NT2/D1 (cell line): ENCODE results near the gene BAZ2B.

ENCODE experiments used
- DNase-seq: peaks from one replicate; pipeline ENCODE4 v3.0.0-alpha.2; 2011; ENCODE audit warnings: low read depth, low spot score
- H3K27me3 ChIP-seq: 2 replicates; pipeline ENCODE4 v1.6.0; 2011; ENCODE audit warnings: mild to moderate bottlenecking; ENCODE audit not compliant: insufficient read length, insufficient read depth
- H3K36me3 ChIP-seq: 2 replicates; pipeline ENCODE4 v1.6.1; 2011; ENCODE audit warnings: mild to moderate bottlenecking, low read length, mixed read lengths; ENCODE audit not compliant: insufficient read depth, insufficient read length
- H3K4me1 ChIP-seq: 2 replicates; pipeline ENCODE4 v1.5.1; 2011; ENCODE audit not compliant: insufficient read depth, insufficient read length
- H3K4me3 ChIP-seq: 2 replicates; pipeline ENCODE4 v1.5.1; 2011; ENCODE audit warnings: low read depth; ENCODE audit not compliant: insufficient read length
- H3K9ac ChIP-seq: 2 replicates; pipeline ENCODE4 v1.6.0; 2011; ENCODE audit warnings: low read depth; ENCODE audit not compliant: insufficient read length
- H3K9me3 ChIP-seq: 2 replicates; pipeline ENCODE4 v1.5.1; 2011; ENCODE audit warnings: mild to moderate bottlenecking, low read length; ENCODE audit not compliant: insufficient read depth
- SUZ12 ChIP-seq: IDR thresholded peaks from 2 replicates; pipeline ENCODE4 v1.6.1; 2011; ENCODE audit not compliant: insufficient read length, insufficient read depth; ENCODE audit errors: extremely low read depth
- YY1 ChIP-seq: IDR thresholded peaks from 2 replicates; pipeline ENCODE4 v1.6.1; 2011; ENCODE audit not compliant: insufficient read length, insufficient read depth
- ZNF274 ChIP-seq: IDR thresholded peaks from 2 replicates; pipeline ENCODE4 v1.6.1; 2011; ENCODE audit warnings: mild to moderate bottlenecking, low read depth, low read length

The BAZ2B gene

DNA sequence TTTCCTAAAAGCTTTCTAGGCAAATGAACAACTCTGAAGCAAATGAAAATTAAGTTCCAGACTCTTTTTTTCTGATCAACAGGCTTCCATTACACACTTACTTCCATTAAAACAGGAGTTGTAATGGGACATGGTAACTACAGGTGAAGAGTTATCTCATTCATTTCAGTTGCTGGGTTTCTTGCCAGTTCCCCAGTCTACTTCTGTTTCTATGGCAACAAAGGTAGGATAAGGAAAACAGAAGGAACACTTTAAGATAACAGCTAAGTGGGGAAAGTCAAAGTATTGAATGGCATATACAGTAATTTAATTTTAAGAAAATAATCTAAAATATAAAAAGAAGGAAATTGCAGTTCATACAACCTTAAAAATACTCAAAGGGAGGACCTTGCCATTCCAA is 25.1 kb downstream of the BAZ2B start:
- no peak for TF ChIP-seq SUZ12
- TF ChIP-seq ZNF274 = no peak
- TF ChIP-seq YY1 = no peak
- H3K9me3 ChIP-seq = no peaks in the 10 kb centered on the region
- H3K36me3 ChIP-seq = no peaks in the 10 kb centered on the region
- H3K4me1 ChIP-seq = no peaks in the 10 kb centered on the region
- H3K27me3 ChIP-seq = no peaks in the 10 kb centered on the region
- DNase-seq = no peak
- H3K4me3 ChIP-seq = no peak overlapping the region
- no peak overlapping the region for H3K9ac ChIP-seq

DNA sequence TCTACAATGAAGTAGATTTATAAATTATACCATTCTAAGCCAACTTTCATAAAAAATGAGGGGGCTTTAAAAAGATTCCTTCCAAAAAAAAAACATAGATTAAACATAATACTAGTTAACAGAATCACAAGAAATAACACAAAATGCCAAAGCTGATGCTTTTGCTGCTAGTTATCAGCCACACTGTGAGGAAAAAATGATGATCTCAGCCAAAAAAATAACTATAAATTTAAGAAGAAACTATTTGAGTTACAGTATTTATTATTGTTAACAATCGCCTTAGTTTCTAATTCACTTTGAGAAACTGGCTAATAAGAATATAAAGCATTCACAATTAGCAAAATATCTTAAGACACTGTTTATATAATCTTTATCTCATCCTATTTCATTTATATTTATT is 27.1 kb downstream of the BAZ2B start:
- Histone ChIP-seq H3K4me1 (no peaks in the 10 kb centered on the region), H3K9ac (no peak overlapping the region), H3K9me3 (no peaks in the 10 kb centered on the region), H3K27me3 (no peaks in the 10 kb centered on the region), H3K36me3 (no peaks in the 10 kb centered on the region), H3K4me3 (no peak overlapping the region)
- no peak for DNase-seq
- TF ChIP-seq SUZ12 = no peak
- TF ChIP-seq YY1 = no peak
- no peak for TF ChIP-seq ZNF274

DNA sequence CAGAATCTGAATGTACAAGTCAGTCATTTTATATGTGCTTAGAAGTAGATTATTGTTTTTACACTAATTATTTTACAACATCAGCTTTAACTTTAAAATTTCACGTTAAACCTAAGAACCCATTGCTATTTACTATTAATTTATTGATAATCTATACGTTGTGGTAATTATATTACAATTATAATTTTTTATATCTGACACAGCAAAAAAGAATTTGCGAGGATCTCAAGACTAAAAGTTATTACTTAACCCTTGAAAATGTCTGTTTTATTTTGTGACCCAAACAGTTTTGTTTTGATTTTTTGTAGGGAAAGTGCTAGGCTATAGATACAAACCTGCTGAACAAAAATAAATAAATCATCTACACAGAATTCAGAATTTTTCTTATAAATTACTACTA is 30.3 kb downstream of the BAZ2B start:
- no peak for DNase-seq
- no peaks in the 10 kb centered on the region for H3K9me3 ChIP-seq
- peaks cover 5% of the 10 kb centered on the region for H3K36me3 ChIP-seq
- H3K4me3 ChIP-seq = no peak overlapping the region
- no peaks in the 10 kb centered on the region for H3K27me3 ChIP-seq
- TF ChIP-seq SUZ12 = no peak
- TF ChIP-seq YY1 = no peak
- TF ChIP-seq ZNF274 = no peak
- H3K9ac ChIP-seq = no peak overlapping the region
- H3K4me1 ChIP-seq = no peaks in the 10 kb centered on the region

DNA sequence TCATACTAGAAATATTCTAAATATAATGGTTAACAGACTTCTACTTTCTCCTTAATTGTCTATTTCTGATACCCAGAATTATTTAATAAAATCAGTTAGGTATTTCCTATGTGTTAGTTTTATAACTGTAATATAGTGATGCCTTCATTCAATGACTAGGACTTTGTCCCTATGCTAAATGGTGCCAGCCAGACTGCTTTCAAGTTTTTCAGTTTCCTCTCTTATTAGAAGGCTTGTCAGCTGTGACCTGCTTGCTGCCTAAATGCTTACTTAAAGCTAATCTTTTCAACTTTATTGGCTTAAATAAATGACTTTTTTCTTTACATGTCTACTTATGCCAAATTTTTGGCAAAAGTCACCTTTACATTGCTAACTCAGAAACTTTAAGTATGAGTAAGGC is 30.7 kb downstream of the BAZ2B start:
- TF ChIP-seq SUZ12 (no peak), ZNF274 (no peak), YY1 (no peak)
- no peak overlapping the region for H3K4me3 ChIP-seq
- no peak for DNase-seq
- H3K9me3 ChIP-seq = no peaks in the 10 kb centered on the region
- no peaks in the 10 kb centered on the region for H3K27me3 ChIP-seq
- peaks cover 5% of the 10 kb centered on the region for H3K36me3 ChIP-seq
- H3K9ac ChIP-seq = no peak overlapping the region
- no peaks in the 10 kb centered on the region for H3K4me1 ChIP-seq

DNA sequence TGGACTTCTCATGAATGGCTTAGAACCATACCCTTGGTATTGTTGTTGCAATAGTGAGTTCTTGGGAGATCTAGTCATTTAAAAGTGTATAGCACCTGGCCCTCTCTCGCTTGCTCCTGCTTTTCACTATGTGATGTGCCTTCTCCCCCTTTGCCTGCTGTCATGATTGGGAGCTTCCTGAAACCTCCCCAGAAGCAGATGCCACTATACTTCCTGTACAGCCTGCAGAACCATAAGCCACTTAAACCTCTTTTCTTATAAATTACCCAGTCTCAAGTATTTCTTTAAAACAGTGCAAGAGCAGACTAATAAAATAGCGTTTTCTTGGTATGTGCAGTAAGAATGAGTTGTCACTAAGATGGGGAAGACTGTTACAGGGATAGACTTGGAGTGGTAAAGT is 31.6 kb downstream of the BAZ2B start:
- no peaks in the 10 kb centered on the region for H3K27me3 ChIP-seq
- no peak overlapping the region for H3K4me3 ChIP-seq
- H3K36me3 ChIP-seq = peaks cover 5% of the 10 kb centered on the region
- no peaks in the 10 kb centered on the region for H3K4me1 ChIP-seq
- H3K9ac ChIP-seq = no peak overlapping the region
- no peaks in the 10 kb centered on the region for H3K9me3 ChIP-seq
- DNase-seq = no peak
- TF ChIP-seq YY1 = no peak
- TF ChIP-seq SUZ12 = no peak
- TF ChIP-seq ZNF274 = no peak

DNA sequence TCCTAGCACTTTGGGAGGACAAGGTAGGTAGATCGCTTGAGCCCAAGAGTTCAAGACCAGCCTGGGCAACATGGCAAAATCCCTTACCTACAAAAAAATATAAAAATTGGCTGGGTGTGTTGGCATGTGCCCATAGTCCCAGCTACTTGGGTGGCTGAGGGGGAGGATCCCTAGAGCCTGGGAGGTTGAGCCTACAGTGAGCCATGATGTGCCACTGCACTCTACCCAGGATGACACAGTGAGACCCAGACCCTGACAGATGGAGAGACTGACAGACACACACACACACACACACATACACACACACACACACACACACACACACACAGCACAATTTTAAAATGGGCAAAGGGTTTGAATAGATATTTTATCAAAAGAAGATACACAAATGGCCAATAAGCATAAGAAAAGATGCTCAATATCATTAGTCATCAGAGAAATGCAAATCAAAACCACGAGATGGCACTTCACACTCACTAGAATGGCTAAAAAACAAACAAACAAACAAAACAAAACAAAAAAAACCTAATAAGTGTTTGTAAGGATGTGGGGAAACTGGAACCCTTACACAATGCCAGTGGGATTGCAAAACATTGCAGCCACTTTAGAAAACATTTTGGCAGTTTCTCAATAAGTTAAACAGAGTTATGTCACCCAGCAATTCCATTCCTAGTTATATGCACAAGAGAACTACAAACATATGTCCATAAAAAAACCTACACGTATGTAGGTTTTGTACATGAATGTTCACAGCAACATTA is 42.3 kb downstream of the BAZ2B start:
- Histone ChIP-seq H3K36me3 (no peaks in the 10 kb centered on the region), H3K9ac (no peak overlapping the region), H3K27me3 (no peaks in the 10 kb centered on the region), H3K4me1 (no peaks in the 10 kb centered on the region), H3K9me3 (peaks cover 26% of the 10 kb centered on the region), H3K4me3 (no peak overlapping the region)
- DNase-seq = no peak
- no peak for TF ChIP-seq ZNF274
- no peak for TF ChIP-seq YY1
- no peak for TF ChIP-seq SUZ12

DNA sequence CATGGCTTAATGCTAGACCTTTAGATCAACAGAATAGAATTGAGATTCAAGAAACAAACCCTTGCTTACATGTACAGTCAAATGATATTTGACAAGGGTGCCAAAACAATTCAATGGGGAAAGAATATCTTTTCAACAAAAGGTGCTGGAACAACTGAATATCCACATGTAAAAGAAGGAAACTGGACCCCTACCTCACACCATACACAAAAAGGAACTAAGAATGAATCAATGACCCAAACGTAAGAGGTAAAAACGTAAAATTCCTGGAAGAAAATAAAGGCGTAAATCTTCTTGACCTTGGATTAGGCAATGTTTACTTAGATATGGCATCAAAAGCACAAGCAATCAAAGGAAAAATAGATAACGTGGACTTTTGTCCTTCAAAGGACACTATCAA is 43.1 kb downstream of the BAZ2B start:
- Histone ChIP-seq H3K4me1 (no peaks in the 10 kb centered on the region), H3K9ac (no peak overlapping the region), H3K27me3 (no peaks in the 10 kb centered on the region), H3K36me3 (no peaks in the 10 kb centered on the region), H3K9me3 (peaks cover 26% of the 10 kb centered on the region), H3K4me3 (no peak overlapping the region)
- TF ChIP-seq SUZ12 (no peak), YY1 (no peak), ZNF274 (no peak)
- DNase-seq = no peak
